Thyroid gland (tissue), 4 donors: ENCODE data around the gene KRTAP5-6.

Source experiments
- CTCF ChIP-seq, 6 experiments: fragments of 200-600 bp in 3 of 6; fragments of 450-650 bp in 3 of 6; sonication (generic) in 3 of 6; IDR thresholded peaks; one replicate each; pipeline ENCODE4 v1.5.1; 2016 to 2019; ENCODE audit warnings: antibody characterized with exemption in 6 of 6, mild to moderate bottlenecking in 2 of 6, inconsistent platforms in 1 of 6, moderate library complexity in 1 of 6
- POLR2A ChIP-seq, 2 donors: fragments of 450-650 bp; IDR thresholded peaks; one replicate each; pipeline ENCODE4 v1.6.1; 2017; ENCODE audit warnings: antibody characterized with exemption in 2 of 2, mild to moderate bottlenecking in 2 of 2, moderate library complexity in 1 of 2

GRCh38 chr11:1670905-1671371 is 26.1 kb upstream of the KRTAP5-6 start:
- TF ChIP-seq CTCF (IDR thresholded peaks at IDR 0.05) (no peak), POLR2A (IDR thresholded peaks at IDR 0.05) (no peak)
